ENCODE results near the gene SLC26A8.

SLC26A8 gene, protein sequence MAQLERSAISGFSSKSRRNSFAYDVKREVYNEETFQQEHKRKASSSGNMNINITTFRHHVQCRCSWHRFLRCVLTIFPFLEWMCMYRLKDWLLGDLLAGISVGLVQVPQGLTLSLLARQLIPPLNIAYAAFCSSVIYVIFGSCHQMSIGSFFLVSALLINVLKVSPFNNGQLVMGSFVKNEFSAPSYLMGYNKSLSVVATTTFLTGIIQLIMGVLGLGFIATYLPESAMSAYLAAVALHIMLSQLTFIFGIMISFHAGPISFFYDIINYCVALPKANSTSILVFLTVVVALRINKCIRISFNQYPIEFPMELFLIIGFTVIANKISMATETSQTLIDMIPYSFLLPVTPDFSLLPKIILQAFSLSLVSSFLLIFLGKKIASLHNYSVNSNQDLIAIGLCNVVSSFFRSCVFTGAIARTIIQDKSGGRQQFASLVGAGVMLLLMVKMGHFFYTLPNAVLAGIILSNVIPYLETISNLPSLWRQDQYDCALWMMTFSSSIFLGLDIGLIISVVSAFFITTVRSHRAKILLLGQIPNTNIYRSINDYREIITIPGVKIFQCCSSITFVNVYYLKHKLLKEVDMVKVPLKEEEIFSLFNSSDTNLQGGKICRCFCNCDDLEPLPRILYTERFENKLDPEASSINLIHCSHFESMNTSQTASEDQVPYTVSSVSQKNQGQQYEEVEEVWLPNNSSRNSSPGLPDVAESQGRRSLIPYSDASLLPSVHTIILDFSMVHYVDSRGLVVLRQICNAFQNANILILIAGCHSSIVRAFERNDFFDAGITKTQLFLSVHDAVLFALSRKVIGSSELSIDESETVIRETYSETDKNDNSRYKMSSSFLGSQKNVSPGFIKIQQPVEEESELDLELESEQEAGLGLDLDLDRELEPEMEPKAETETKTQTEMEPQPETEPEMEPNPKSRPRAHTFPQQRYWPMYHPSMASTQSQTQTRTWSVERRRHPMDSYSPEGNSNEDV

DNA sequence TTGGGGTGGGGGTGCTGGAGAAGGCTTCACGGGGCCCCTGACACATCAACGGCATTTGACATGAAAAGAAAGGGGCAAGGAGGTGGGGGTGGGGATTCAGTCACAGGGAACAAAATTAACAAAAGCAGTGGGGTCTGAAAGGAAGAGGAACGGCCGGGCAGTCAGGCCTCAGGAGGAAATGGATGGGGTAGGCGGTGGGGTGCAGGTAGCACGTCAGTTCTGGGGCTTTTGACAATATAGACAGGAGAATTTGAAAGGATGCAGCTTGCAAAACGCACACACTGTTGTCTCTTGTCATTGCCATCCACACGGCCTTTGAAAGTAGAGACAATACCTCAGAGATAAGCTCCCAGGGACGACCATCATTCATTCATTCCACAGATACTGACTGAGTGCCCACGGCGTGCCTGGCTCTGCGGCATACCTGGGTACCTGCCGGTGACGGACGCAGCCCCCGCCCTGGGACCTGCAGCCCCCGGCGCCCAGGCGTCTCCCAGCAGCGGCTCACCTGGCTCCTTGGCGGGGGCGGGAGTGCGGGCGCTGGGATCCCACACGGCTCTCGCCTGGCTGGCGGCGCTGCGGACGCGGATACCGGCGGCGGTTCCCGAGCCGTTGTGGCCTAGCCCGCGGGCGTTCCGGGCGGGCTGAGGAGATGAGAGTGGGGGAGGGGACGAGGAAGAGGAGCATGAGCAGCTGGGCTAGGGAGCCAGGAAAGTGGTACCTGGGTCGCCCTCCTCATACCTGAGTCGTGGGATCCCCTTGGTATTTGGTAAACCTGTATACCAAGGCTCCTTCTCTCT is at the start of gene SLC26A8:
TSS of gene SLC26A8 (minus strand) at position 646 of the 800 bp plus-strand sequence. CDS start 4,934 bp downstream, outside the sequence.
- no peak for DNase-seq (ENCODE audit: low spot score)
- Mint-ChIP-seq H3K9me3 (no peaks in the 10 kb centered on the region), H3K27ac (no peak within 1 kb of the TSS), H3K27me3 (ENCODE audit: low read depth) (peaks cover 25% of the 10 kb centered on the region), H3K4me1 (ENCODE audit: low read depth) (peaks cover 6% of the 10 kb centered on the region), H3K4me3 (no peak within 1 kb of the TSS), H3K36me3 (ENCODE audit: low read depth) (peaks cover 5% of the 10 kb centered on the region)

DNA sequence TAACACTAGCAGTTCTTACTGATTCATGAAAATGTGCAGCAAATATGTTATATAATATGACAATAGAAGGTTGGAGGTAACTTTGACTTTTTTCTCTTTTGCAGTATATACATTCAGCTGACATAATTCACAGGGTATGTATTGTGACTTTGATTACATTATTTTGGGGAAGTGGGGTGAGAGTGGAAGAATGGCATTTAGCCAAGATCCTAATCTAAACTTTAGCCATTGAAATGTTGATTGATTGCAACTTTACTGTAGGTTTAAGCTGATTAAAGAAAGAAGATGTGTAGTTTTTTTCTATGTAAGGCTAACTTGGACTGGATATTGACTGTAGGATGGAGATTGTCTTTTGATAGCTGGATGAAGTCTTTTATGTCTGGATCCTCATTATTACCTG is 49.1 kb upstream of the SLC26A8 start:
- Mint-ChIP-seq H3K36me3 (ENCODE audit: low read depth) (peaks cover 29% of the 10 kb centered on the region), H3K4me1 (ENCODE audit: low read depth) (peaks cover 7% of the 10 kb centered on the region), H3K4me3 (no peak overlapping the region), H3K9me3 (no peaks in the 10 kb centered on the region), H3K27me3 (ENCODE audit: low read depth) (no peaks in the 10 kb centered on the region), H3K27ac (no peak overlapping the region)
- DNase-seq (ENCODE audit: low spot score) = no peak

DNA sequence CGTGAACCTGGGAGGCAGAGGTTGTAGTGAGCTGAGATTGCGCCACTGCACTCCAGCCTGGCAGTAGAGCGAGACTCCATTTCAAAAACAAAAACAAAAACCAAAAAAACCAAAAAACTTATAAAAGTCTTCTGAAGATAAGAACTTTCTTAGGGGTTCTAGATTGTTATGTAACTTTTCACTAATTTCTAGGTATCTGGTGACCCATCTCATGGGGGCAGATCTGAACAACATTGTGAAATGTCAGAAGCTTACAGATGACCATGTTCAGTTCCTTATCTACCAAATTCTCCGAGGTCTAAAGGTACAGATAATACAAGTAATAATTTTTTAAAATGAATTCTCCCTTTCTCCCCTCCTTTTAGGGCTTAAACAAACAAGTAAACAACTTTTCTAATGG is 48.2 kb upstream of the SLC26A8 start:
- Mint-ChIP-seq H3K4me3 (no peak overlapping the region), H3K27ac (no peak overlapping the region), H3K4me1 (ENCODE audit: low read depth) (peaks cover 14% of the 10 kb centered on the region), H3K27me3 (ENCODE audit: low read depth) (no peaks in the 10 kb centered on the region), H3K36me3 (ENCODE audit: low read depth) (peaks cover 28% of the 10 kb centered on the region), H3K9me3 (no peaks in the 10 kb centered on the region)
- DNase-seq (ENCODE audit: low spot score) = no peak

DNA sequence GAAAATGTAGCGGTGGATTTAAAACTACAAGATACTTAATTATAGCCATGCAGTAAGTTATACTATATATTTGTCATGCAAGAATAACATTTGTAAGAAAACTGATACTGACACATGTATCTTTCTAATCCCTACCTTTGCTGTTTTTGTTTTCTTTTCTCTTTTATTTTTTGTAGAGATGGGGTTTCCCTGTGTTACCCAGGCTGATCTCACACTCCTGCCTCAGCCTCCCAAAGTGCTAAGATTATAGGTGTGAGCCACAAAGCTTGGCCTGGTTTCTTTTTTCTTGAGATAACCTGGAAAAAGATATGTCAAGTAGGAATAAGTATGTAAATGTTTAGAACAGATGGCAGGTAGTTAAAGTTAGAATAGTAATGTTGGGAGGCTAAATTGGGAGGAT is 47.3 kb upstream of the SLC26A8 start:
- no peak for DNase-seq (ENCODE audit: low spot score)
- peaks cover 17% of the 10 kb centered on the region for H3K4me1 Mint-ChIP-seq (ENCODE audit: low read depth)
- H3K4me3 Mint-ChIP-seq = no peak overlapping the region
- H3K27ac Mint-ChIP-seq = no peak overlapping the region
- H3K27me3 Mint-ChIP-seq (ENCODE audit: low read depth) = no peaks in the 10 kb centered on the region
- H3K36me3 Mint-ChIP-seq (ENCODE audit: low read depth) = peaks cover 21% of the 10 kb centered on the region
- H3K9me3 Mint-ChIP-seq = no peaks in the 10 kb centered on the region

DNA sequence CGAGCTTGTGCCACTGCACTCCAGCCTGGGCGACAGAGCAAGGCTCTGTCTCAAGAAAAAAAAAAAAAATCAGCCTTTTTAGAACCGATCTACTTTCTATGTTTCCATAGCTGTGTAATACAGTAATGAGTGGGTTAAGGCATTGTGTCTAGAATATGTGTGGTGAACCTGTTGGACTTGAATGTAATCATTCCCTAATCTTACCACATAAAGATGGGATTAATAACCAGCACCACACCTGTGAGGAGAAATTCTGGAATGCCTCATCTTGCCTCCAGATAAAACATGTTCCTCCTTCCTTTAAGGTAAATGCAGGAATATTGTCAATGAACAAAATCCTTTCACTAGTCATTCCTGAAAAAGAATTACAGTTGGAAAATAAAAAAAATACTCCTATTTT is 46.8 kb upstream of the SLC26A8 start:
- peaks cover 17% of the 10 kb centered on the region for H3K36me3 Mint-ChIP-seq (ENCODE audit: low read depth)
- no peak overlapping the region for H3K27ac Mint-ChIP-seq
- H3K4me1 Mint-ChIP-seq (ENCODE audit: low read depth) = peaks cover 21% of the 10 kb centered on the region
- no peak for DNase-seq (ENCODE audit: low spot score)
- H3K9me3 Mint-ChIP-seq = no peaks in the 10 kb centered on the region
- H3K27me3 Mint-ChIP-seq (ENCODE audit: low read depth) = no peaks in the 10 kb centered on the region
- no peak overlapping the region for H3K4me3 Mint-ChIP-seq

DNA sequence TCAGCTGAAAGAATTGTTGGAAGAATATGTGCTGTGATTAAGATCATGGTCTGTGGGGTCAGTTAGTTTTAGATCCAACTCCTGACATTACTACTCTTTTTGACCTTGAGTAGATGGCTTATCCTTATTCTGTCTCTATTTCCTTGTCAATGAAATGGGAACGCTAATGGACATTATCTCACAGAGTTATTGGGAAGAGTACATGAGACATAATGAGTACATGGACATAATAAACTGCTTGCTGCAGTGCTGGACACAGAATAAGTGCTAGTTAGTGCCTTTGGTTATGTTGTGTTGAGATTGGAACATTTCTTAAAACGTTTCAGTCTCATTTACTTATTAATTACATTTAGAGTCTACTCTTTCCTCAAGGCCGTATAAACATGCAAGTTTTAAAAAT is 45.8 kb upstream of the SLC26A8 start:
- H3K4me1 Mint-ChIP-seq (ENCODE audit: low read depth) = peaks cover 25% of the 10 kb centered on the region
- H3K36me3 Mint-ChIP-seq (ENCODE audit: low read depth) = peaks cover 9% of the 10 kb centered on the region
- H3K27me3 Mint-ChIP-seq (ENCODE audit: low read depth) = no peaks in the 10 kb centered on the region
- no peak for DNase-seq (ENCODE audit: low spot score)
- H3K4me3 Mint-ChIP-seq = no peak overlapping the region
- H3K9me3 Mint-ChIP-seq = no peaks in the 10 kb centered on the region
- H3K27ac Mint-ChIP-seq = no peak overlapping the region

DNA sequence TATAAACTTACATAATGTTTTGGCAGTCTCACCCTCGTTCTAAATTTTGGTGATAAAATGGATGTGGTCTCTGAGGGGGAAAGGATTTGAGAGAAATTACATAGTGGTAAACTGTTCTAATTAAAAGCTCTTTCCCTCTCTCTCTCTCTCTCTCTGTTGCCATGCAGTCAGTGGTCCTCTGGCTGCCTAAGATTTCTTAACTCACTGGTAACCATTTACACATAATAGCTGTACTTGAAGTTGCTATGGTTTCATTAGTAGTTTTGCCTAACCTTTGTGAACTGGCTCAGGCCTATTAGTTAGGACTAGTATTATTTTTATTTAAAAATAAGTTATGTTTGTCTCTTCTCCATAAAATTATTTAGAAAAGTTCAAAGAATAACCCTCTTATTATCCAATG is 45.1 kb upstream of the SLC26A8 start:
- Mint-ChIP-seq H3K4me3 (no peak overlapping the region), H3K9me3 (no peaks in the 10 kb centered on the region), H3K27me3 (ENCODE audit: low read depth) (no peaks in the 10 kb centered on the region), H3K4me1 (ENCODE audit: low read depth) (peaks cover 30% of the 10 kb centered on the region), H3K36me3 (ENCODE audit: low read depth) (peaks cover 14% of the 10 kb centered on the region), H3K27ac (no peak overlapping the region)
- DNase-seq (ENCODE audit: low spot score) = no peak

DNA sequence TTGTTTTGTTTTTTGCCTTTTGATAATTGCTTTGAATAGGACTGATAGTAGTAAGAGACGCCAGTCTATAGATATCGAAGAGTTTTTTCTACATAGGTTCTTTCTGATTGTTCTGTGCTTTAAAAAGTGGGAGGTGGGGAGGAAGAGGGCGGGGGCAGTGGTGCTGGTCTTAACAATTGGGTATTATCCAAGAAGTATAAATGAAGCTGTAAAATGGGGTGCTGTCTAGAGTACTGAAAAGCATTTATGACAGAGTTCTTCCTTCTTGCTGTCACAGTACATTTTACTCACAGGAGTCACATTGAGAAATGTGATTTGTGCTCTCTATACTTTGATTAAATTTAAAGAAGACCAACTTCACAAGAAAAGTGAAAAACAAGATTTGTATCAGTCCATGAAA is 44.1 kb upstream of the SLC26A8 start:
- no peak for DNase-seq (ENCODE audit: low spot score)
- peaks cover 14% of the 10 kb centered on the region for H3K36me3 Mint-ChIP-seq (ENCODE audit: low read depth)
- H3K27ac Mint-ChIP-seq = no peak overlapping the region
- H3K9me3 Mint-ChIP-seq = no peaks in the 10 kb centered on the region
- H3K27me3 Mint-ChIP-seq (ENCODE audit: low read depth) = no peaks in the 10 kb centered on the region
- H3K4me1 Mint-ChIP-seq (ENCODE audit: low read depth) = peaks cover 29% of the 10 kb centered on the region
- H3K4me3 Mint-ChIP-seq = no peak overlapping the region

DNA sequence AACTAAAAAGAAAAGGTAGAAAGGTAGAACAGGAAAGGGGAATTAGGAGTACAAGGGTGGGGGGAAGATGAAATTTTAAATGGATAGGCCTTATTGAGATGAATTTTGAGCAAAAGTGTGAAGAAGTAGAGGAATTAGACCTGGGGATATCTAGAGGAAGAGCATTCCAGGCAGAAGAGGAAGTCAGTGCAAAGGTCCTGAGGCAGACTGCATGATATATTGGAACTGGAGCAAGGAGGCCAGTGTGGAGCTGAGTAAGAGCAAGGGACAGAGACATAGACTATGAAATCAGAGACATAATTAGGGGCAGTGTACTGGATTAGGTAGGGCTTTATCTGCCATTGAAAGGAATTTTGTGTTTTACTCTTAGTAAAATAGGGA is 43.6 kb upstream of the SLC26A8 start:
- Mint-ChIP-seq H3K27ac (no peak overlapping the region), H3K4me3 (no peak overlapping the region), H3K4me1 (ENCODE audit: low read depth) (peaks cover 29% of the 10 kb centered on the region), H3K9me3 (no peaks in the 10 kb centered on the region), H3K36me3 (ENCODE audit: low read depth) (peaks cover 14% of the 10 kb centered on the region), H3K27me3 (ENCODE audit: low read depth) (no peaks in the 10 kb centered on the region)
- DNase-seq (ENCODE audit: low spot score) = no peak

DNA sequence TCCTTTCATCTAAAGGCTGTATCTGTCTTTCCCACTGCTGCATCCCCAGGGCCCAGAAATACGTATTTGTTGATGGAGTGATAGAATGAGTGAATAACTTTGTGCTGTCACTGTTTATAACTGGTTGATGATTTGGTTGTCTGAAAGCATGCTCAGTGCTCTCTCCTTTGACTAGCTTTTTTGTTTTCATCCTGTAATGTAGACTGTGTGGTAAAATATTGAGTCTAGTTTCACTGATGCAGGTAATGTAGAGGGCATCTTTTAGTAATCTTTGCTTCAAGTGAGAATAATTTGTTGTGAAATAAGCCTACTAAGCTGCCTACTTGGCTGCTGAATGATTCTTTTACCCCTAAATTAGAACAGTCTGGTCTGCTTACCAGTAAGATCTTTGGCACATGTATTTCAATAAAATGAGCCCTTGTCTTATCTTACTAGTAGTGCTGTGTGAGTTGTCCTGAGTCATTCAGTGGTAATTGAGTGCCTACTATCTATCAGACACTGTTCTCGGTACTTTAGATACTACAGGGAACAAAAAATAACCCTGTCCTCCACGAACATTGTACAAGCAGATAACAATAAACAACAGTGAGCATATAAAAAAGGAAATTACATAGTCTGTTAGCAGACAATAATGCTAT is 43.1 kb upstream of the SLC26A8 start:
- Mint-ChIP-seq H3K4me1 (ENCODE audit: low read depth) (peaks cover 29% of the 10 kb centered on the region), H3K9me3 (no peaks in the 10 kb centered on the region), H3K27me3 (ENCODE audit: low read depth) (no peaks in the 10 kb centered on the region), H3K36me3 (ENCODE audit: low read depth) (peaks cover 12% of the 10 kb centered on the region), H3K4me3 (no peak overlapping the region), H3K27ac (no peak overlapping the region)
- DNase-seq (ENCODE audit: low spot score) = no peak

DNA sequence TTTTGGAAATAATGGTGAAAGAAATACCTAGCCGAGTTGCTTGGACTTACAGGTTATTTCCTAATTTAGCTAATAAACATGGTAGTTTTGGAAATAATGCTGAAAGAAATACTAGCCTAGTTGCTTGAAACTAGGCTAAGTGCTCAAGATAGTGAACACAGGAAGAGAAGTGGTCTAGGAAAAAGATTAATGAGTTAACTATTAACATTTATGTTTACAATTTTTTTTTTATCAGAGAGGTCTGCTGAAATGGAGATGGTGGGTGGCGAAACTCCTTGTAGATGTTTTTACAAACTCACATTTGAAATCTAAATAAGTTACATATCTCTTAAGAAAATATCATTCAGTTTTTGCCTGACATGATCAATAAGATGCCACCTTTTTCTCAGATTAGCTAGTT is 42.4 kb upstream of the SLC26A8 start:
- Mint-ChIP-seq H3K4me1 (ENCODE audit: low read depth) (peaks cover 29% of the 10 kb centered on the region), H3K27me3 (ENCODE audit: low read depth) (no peaks in the 10 kb centered on the region), H3K4me3 (no peak overlapping the region), H3K9me3 (no peaks in the 10 kb centered on the region), H3K27ac (no peak overlapping the region), H3K36me3 (ENCODE audit: low read depth) (peaks cover 11% of the 10 kb centered on the region)
- DNase-seq (ENCODE audit: low spot score) = no peak

DNA sequence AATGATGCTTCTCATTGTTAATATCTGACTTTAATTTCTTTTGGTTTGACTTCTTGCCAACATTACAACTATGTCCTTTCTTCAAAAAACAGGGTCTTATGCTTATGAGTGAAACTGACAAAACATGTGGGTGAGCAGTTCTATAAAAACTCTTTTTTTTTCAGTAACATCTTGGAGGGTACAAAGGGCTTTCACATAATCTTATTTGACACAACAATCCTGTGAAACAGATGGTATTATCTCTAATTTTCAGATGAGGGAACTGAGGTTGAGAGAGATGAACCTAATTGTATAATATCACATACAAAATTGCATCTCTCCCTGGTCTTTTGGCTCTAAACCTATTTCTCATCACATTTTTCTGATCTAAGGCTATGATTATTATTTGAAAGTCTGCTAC is 41.5 kb upstream of the SLC26A8 start:
- no peak for DNase-seq (ENCODE audit: low spot score)
- Mint-ChIP-seq H3K27me3 (ENCODE audit: low read depth) (no peaks in the 10 kb centered on the region), H3K4me3 (no peak overlapping the region), H3K4me1 (ENCODE audit: low read depth) (peaks cover 29% of the 10 kb centered on the region), H3K36me3 (ENCODE audit: low read depth) (peaks cover 18% of the 10 kb centered on the region), H3K27ac (no peak overlapping the region), H3K9me3 (no peaks in the 10 kb centered on the region)

DNA sequence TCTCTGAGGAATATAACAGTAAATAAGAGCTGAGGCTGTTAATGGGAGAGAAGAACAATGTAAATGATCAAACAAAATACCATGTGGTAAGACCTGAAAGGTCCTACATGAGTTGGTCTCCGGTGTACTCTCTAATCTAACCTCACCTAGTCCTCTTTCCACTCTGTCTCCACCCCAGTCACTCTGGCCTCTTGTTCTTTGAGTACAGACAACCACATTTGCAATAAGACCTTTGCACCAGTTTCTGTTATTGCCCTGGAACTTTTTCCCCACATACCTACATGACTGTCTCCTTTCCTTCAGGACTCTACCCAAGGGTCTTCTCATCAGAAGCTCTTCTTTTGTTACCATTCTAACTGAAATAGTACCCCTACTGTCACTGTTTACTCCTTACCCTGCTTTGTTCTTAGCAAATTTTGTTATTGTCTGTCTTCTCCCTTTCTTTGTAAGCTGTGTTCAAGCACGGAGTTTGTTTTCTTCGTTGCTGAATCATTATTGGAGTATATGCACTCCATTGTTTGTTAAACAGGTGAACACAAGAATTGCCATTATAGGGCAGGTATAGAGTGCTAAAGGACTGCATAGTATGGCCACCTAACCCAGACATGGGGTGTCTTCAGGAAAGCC is 40.4 kb upstream of the SLC26A8 start:
- H3K4me1 Mint-ChIP-seq (ENCODE audit: low read depth) = peaks cover 29% of the 10 kb centered on the region
- H3K36me3 Mint-ChIP-seq (ENCODE audit: low read depth) = peaks cover 26% of the 10 kb centered on the region
- H3K9me3 Mint-ChIP-seq = no peaks in the 10 kb centered on the region
- H3K27ac Mint-ChIP-seq = peak overlapping the region; percentile 33
- DNase-seq (ENCODE audit: low spot score) = no peak
- no peaks in the 10 kb centered on the region for H3K27me3 Mint-ChIP-seq (ENCODE audit: low read depth)
- no peak overlapping the region for H3K4me3 Mint-ChIP-seq

All from T-helper 2 cell treated with Interferon-gamma antibody and Interleukin-4, amounts not matched to agents 5 μg/mL and 100 μg/mL, for 36 hours (primary cell).